HEK293 (cell line): Measurements from ENCODE around the gene STEAP1B.
"Not testable (repeated sequence)": the region's sequence is repeated elsewhere in the genome, so short reads cannot be mapped to it uniquely, and the experiment has no call there.

ENCODE experiments used
- CTCF ChIA-PET: fragments of 350-600 bp; formaldehyde crosslinking; extraction: SDS; loops from one replicate; lab custom pipeline; 2021; ENCODE audit warnings: antibody characterized with exemption; lab: Yijun Ruan, JAX
- POLR2A ChIA-PET: fragments of 300-600 bp; formaldehyde crosslinking; extraction: SDS; loops from one replicate; lab custom pipeline; 2020; ENCODE audit warnings: antibody characterized with exemption, inconsistent platforms; lab: Yijun Ruan, JAX
- H3K27ac ChIP-seq: fragments of 200-500 bp; sonication (Bioruptor generic); 2 replicates; pipeline ENCODE4 v1.5.1; 2014; ENCODE audit warnings: low read depth, low read length, control low read depth, inconsistent platforms; ENCODE audit errors: extremely low read depth
- H3K36me3 ChIP-seq, 2 experiments: fragments of 200-500 bp in 1 of 2; sonication (Bioruptor generic) in 1 of 2; 1 replicate in 1 of 2; 2 replicates in 1 of 2; pipeline ENCODE4 v1.5.1; 2014 to 2017; ENCODE audit warnings: inconsistent platforms in 2 of 2, low read length in 2 of 2; ENCODE audit not compliant: control insufficient read depth in 2 of 2, insufficient read depth in 1 of 2
- H3K4me1 ChIP-seq: fragments of 200-500 bp; sonication (Bioruptor generic); 2 replicates; pipeline ENCODE4 v1.5.1; 2014; ENCODE audit warnings: mild to moderate bottlenecking, low read length, inconsistent platforms; ENCODE audit not compliant: control insufficient read depth, insufficient read depth
- H3K4me3 ChIP-seq: 2 replicates; pipeline ENCODE4 v1.5.1; 2011; ENCODE audit warnings: low read depth, mild to moderate bottlenecking, control low read depth, low read length, moderate library complexity
- H3K9me3 ChIP-seq: fragments of 200-500 bp; sonication (Bioruptor generic); 2 replicates; pipeline ENCODE4 v1.5.1; 2014; ENCODE audit warnings: low read depth, low read length, inconsistent platforms; ENCODE audit not compliant: control insufficient read depth, insufficient read depth
- GLI2 ChIP-seq: fragments of 450-650 bp; formaldehyde crosslinking; IDR thresholded peaks from 2 replicates; pipeline ENCODE4; 2017; ENCODE audit warnings: missing biosample characterization, missing genetic modification characterization, low read depth, borderline replicate concordance
- GLIS2 ChIP-seq: fragments of 450-650 bp; formaldehyde crosslinking; IDR thresholded peaks from 2 replicates; pipeline ENCODE4 v1.5.1; 2016; ENCODE audit warnings: missing biosample characterization, missing genetic modification characterization
- MYNN ChIP-seq: fragments of 450-650 bp; formaldehyde crosslinking; IDR thresholded peaks from 2 replicates; pipeline ENCODE4 v1.5.1; 2016; ENCODE audit warnings: missing biosample characterization, missing genetic modification characterization, borderline replicate concordance
- RBAK ChIP-seq: fragments of 450-650 bp; formaldehyde crosslinking; IDR thresholded peaks from 2 replicates; pipeline ENCODE4 v1.5.1; 2016; ENCODE audit warnings: missing biosample characterization, missing genetic modification characterization
- SCRT2 ChIP-seq: fragments of 450-650 bp; formaldehyde crosslinking; IDR thresholded peaks from 2 replicates; pipeline ENCODE4 v1.5.1; 2016; ENCODE audit warnings: missing biosample characterization, missing genetic modification characterization
- ZNF214 ChIP-seq: fragments of 450-650 bp; formaldehyde crosslinking; IDR thresholded peaks from 2 replicates; pipeline ENCODE4 v1.5.1; 2017; ENCODE audit warnings: missing biosample characterization, mild to moderate bottlenecking, missing genetic modification characterization, borderline replicate concordance
- ZNF223 ChIP-seq: fragments of 450-650 bp; formaldehyde crosslinking; IDR thresholded peaks from 2 replicates; pipeline ENCODE4 v1.5.1; 2016; ENCODE audit warnings: missing biosample characterization, missing genetic modification characterization
- ZNF248 ChIP-seq: fragments of 450-650 bp; formaldehyde crosslinking; IDR thresholded peaks from 2 replicates; pipeline ENCODE4 v1.5.1; 2017; ENCODE audit warnings: missing biosample characterization, missing genetic modification characterization
- ZNF366 ChIP-seq: fragments of 450-650 bp; formaldehyde crosslinking; conservative IDR thresholded peaks from 2 replicates; pipeline ENCODE4 v1.5.1; 2016; ENCODE audit warnings: missing biosample characterization, missing genetic modification characterization
- ZNF37A ChIP-seq: fragments of 450-650 bp; IDR thresholded peaks from 2 replicates; pipeline ENCODE4 v1.5.1; 2018; ENCODE audit warnings: missing biosample characterization, missing genetic modification characterization
- ZNF416 ChIP-seq: fragments of 450-650 bp; formaldehyde crosslinking; IDR thresholded peaks from 2 replicates; pipeline ENCODE4 v1.5.1; 2016; ENCODE audit warnings: missing biosample characterization, missing genetic modification characterization
- ZNF426 ChIP-seq: fragments of 450-650 bp; formaldehyde crosslinking; IDR thresholded peaks from 2 replicates; pipeline ENCODE4 v1.5.1; 2017; ENCODE audit warnings: missing biosample characterization, missing genetic modification characterization, mild to moderate bottlenecking, inconsistent platforms, moderate library complexity
- ZNF544 ChIP-seq: fragments of 450-650 bp; formaldehyde crosslinking; IDR thresholded peaks from 2 replicates; pipeline ENCODE4 v1.5.0; 2017; ENCODE audit warnings: missing biosample characterization, missing genetic modification characterization
- ZNF549 ChIP-seq: fragments of 450-650 bp; IDR thresholded peaks from 2 replicates; pipeline ENCODE4 v1.5.1; 2018; ENCODE audit warnings: missing biosample characterization, missing genetic modification characterization, mild to moderate bottlenecking, inconsistent platforms, moderate library complexity
- ZNF558 ChIP-seq: fragments of 450-650 bp; formaldehyde crosslinking; IDR thresholded peaks from 2 replicates; pipeline ENCODE4 v1.5.1; 2016; ENCODE audit warnings: missing biosample characterization, missing genetic modification characterization
- ZNF561 ChIP-seq: fragments of 450-650 bp; IDR thresholded peaks from 2 replicates; pipeline ENCODE4 v1.5.1; 2018; ENCODE audit warnings: missing biosample characterization, missing genetic modification characterization, borderline replicate concordance
- ZNF623 ChIP-seq: fragments of 450-650 bp; formaldehyde crosslinking; IDR thresholded peaks from 2 replicates; pipeline ENCODE4 v1.5.1; 2016; ENCODE audit warnings: missing biosample characterization, missing genetic modification characterization
- ZNF624 ChIP-seq: fragments of 450-650 bp; formaldehyde crosslinking; IDR thresholded peaks from 2 replicates; pipeline ENCODE4 v1.5.1; 2017; ENCODE audit warnings: missing biosample characterization, missing genetic modification characterization
- ZNF658 ChIP-seq: fragments of 450-650 bp; formaldehyde crosslinking; IDR thresholded peaks from 2 replicates; pipeline ENCODE4; 2016; ENCODE audit warnings: missing biosample characterization, missing genetic modification characterization
- ZNF664 ChIP-seq: fragments of 450-650 bp; formaldehyde crosslinking; IDR thresholded peaks from 2 replicates; pipeline ENCODE4 v1.5.1; 2016; ENCODE audit warnings: missing biosample characterization, missing genetic modification characterization
- ZNF707 ChIP-seq: fragments of 450-650 bp; formaldehyde crosslinking; IDR thresholded peaks from 2 replicates; pipeline ENCODE4 v1.5.1; 2016; ENCODE audit warnings: missing biosample characterization, missing genetic modification characterization
- ZNF785 ChIP-seq: fragments of 450-650 bp; formaldehyde crosslinking; IDR thresholded peaks from 2 replicates; pipeline ENCODE4 v1.5.1; 2016; ENCODE audit warnings: missing biosample characterization, missing genetic modification characterization
- ZNF830 ChIP-seq: fragments of 450-650 bp; IDR thresholded peaks from 2 replicates; pipeline ENCODE4 v1.5.0; 2018; ENCODE audit warnings: missing biosample characterization, missing genetic modification characterization, low read depth, mild to moderate bottlenecking, moderate library complexity
- TF ChIP-seq, protein P1 (sequence below): fragments of 450-650 bp; formaldehyde crosslinking; IDR thresholded peaks from 2 replicates; pipeline ENCODE4 v1.5.1; 2016; ENCODE audit warnings: missing biosample characterization, missing genetic modification characterization
- TF ChIP-seq, protein P2 (sequence below): fragments of 450-650 bp; formaldehyde crosslinking; IDR thresholded peaks from 2 replicates; pipeline ENCODE4 v1.5.1; 2016; ENCODE audit warnings: missing biosample characterization, missing genetic modification characterization, low read depth
- TF ChIP-seq, protein P3 (sequence below): fragments of 450-650 bp; formaldehyde crosslinking; IDR thresholded peaks from 2 replicates; pipeline ENCODE4 v1.5.1; 2016; ENCODE audit warnings: missing biosample characterization, missing genetic modification characterization
- TF ChIP-seq, protein P4 (sequence below): fragments of 450-650 bp; formaldehyde crosslinking; IDR thresholded peaks from 2 replicates; pipeline ENCODE4 v1.5.1; 2017; ENCODE audit warnings: missing biosample characterization, mild to moderate bottlenecking, missing genetic modification characterization, moderate library complexity

Gene STEAP1B

DNA sequence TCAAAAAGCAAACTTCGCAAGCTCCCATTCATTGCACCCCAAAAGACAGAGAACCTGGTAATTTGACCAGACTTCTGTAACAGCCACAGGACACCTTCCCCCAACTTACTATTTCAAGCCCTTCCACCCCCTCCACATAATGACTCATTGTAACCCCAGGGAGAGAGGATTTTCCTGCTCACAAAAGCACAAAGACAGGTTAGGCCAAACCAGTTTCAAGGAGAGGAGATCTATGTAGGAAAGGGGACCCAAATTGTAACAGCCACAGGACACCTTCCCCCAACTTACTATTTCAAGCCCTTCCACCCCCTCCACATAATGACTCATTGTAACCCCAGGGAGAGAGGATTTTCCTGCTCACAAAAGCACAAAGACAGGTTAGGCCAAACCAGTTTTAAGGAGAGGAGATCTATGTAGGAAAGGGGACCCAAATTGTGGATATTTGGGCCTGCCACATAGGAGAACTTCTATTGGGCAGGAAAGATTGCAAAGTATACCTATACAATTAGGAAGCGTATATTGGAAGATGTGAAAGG is 66.8 kb downstream of the STEAP1B start:
- H3K4me1 ChIP-seq = not testable (repeated sequence)
- CTCF ChIA-PET = interaction anchor here (1.2 kb wide), 1 partner anchor 323 kb away, joined by 3 read pairs; no protein-coding TSS in a partner anchor
- TF ChIP-seq, protein P1, sequence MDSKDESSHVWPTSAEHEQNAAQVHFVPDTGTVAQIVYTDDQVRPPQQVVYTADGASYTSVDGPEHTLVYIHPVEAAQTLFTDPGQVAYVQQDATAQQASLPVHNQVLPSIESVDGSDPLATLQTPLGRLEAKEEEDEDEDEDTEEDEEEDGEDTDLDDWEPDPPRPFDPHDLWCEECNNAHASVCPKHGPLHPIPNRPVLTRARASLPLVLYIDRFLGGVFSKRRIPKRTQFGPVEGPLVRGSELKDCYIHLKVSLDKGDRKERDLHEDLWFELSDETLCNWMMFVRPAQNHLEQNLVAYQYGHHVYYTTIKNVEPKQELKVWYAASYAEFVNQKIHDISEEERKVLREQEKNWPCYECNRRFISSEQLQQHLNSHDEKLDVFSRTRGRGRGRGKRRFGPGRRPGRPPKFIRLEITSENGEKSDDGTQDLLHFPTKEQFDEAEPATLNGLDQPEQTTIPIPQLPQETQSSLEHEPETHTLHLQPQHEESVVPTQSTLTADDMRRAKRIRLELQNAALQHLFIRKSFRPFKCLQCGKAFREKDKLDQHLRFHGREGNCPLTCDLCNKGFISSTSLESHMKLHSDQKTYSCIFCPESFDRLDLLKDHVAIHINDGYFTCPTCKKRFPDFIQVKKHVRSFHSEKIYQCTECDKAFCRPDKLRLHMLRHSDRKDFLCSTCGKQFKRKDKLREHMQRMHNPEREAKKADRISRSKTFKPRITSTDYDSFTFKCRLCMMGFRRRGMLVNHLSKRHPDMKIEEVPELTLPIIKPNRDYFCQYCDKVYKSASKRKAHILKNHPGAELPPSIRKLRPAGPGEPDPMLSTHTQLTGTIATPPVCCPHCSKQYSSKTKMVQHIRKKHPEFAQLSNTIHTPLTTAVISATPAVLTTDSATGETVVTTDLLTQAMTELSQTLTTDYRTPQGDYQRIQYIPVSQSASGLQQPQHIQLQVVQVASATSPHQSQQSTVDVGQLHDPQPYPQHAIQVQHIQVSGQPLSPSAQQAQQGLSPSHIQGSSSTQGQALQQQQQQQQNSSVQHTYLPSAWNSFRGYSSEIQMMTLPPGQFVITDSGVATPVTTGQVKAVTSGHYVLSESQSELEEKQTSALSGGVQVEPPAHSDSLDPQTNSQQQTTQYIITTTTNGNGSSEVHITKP = peak; percentile 29; the same call in 1 of the 2 replicates
- TF ChIP-seq, all 188 proteins: peak for 1; not testable (repeated sequence) for 187
- POLR2A ChIA-PET, H3K27ac ChIP-seq, H3K36me3 ChIP-seq, H3K9me3 ChIP-seq, H3K4me3 ChIP-seq: not testable (repeated sequence)

DNA sequence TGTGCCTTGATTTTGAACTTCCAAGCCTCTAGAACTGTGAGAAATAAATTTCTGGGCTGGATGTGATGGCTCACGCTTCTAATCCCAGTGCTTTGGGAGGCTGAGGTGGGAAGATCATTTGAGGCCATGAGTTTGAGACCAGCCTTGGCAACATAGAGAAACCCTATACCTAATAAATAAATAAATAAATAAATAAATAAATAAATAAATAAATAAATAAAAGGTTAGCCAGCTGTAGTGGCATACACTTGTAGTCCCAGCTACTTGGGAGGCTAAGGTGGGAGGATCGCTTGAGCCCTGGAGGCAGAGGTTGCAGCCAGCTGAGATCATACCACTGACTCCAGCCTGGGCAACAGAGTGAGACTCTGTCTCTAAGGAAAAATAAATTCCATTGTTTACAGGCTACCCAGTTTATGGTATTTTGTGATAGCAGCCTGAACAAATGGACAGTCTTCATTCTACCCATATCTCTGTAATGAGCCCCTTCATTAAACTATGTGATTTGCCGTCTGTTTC is 67.7 kb downstream of the STEAP1B start:
- H3K4me1 ChIP-seq = no peaks in the 10 kb centered on the region
- no peaks in the 10 kb centered on the region for H3K36me3 ChIP-seq
- ChIA-PET CTCF (interaction anchor here (1.2 kb wide), 1 partner anchor 322 kb away, joined by 3 read pairs; no protein-coding TSS in a partner anchor), POLR2A (no interaction called here)
- no peaks in the 10 kb centered on the region for H3K9me3 ChIP-seq
- no peak overlapping the region for H3K4me3 ChIP-seq
- no peak overlapping the region for H3K27ac ChIP-seq
- TF ChIP-seq ZNF248 (tag by site-specific recombination) (no peak), ZNF664 (tag by site-specific recombination) (no peak), ZNF785 (tag by site-specific recombination) (no peak), ZNF214 (no peak), ZNF544 (tag by site-specific recombination) (no peak), ZNF830 (tag by site-specific recombination) (no peak), ZNF707 (tag by site-specific recombination) (no peak), MYNN (tag by site-specific recombination) (no peak), GLI2 (no peak), ZNF37A (tag by site-specific recombination) (no peak), GLIS2 (tag by site-specific recombination) (no peak), ZNF426 (tag by site-specific recombination) (peak; percentile 55), ZNF658 (tag by site-specific recombination) (no peak), ZNF366 (no peak), ZNF416 (tag by site-specific recombination) (no peak), SCRT2 (tag by site-specific recombination) (no peak), RBAK (no peak), ZNF223 (no peak), ZNF549 (tag by site-specific recombination) (no peak), ZNF561 (tag by site-specific recombination) (no peak), ZNF558 (tag by site-specific recombination) (no peak), ZNF623 (tag by site-specific recombination) (peak; percentile 45; the same call in 1 of the 2 replicates), ZNF624 (tag by site-specific recombination) (no peak)
- TF ChIP-seq, protein P2, sequence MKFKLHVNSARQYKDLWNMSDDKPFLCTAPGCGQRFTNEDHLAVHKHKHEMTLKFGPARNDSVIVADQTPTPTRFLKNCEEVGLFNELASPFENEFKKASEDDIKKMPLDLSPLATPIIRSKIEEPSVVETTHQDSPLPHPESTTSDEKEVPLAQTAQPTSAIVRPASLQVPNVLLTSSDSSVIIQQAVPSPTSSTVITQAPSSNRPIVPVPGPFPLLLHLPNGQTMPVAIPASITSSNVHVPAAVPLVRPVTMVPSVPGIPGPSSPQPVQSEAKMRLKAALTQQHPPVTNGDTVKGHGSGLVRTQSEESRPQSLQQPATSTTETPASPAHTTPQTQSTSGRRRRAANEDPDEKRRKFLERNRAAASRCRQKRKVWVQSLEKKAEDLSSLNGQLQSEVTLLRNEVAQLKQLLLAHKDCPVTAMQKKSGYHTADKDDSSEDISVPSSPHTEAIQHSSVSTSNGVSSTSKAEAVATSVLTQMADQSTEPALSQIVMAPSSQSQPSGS = no peak
- TF ChIP-seq, protein P3, sequence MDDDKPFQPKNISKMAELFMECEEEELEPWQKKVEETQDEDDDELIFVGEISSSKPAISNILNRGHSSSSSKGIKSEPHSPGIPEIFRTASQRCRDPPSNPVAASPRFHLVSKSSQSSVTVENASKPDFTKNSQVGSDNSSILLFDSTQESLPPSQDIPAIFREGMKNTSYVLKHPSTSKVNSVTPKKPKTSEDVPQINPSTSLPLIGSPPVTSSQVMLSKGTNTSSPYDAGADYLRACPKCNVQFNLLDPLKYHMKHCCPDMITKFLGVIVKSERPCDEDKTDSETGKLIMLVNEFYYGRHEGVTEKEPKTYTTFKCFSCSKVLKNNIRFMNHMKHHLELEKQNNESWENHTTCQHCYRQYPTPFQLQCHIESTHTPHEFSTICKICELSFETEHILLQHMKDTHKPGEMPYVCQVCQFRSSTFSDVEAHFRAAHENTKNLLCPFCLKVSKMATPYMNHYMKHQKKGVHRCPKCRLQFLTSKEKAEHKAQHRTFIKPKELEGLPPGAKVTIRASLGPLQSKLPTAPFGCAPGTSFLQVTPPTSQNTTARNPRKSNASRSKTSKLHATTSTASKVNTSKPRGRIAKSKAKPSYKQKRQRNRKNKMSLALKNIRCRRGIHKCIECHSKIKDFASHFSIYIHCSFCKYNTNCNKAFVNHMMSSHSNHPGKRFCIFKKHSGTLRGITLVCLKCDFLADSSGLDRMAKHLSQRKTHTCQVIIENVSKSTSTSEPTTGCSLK = no peak
- TF ChIP-seq, protein P4, sequence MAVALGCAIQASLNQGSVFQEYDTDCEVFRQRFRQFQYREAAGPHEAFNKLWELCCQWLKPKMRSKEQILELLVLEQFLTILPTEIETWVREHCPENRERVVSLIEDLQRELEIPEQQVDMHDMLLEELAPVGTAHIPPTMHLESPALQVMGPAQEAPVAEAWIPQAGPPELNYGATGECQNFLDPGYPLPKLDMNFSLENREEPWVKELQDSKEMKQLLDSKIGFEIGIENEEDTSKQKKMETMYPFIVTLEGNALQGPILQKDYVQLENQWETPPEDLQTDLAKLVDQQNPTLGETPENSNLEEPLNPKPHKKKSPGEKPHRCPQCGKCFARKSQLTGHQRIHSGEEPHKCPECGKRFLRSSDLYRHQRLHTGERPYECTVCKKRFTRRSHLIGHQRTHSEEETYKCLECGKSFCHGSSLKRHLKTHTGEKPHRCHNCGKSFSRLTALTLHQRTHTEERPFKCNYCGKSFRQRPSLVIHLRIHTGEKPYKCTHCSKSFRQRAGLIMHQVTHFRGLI (tag by site-specific recombination) = no peak
